ENCODE results near the gene PTPRG.

The PTPRG gene

DNA sequence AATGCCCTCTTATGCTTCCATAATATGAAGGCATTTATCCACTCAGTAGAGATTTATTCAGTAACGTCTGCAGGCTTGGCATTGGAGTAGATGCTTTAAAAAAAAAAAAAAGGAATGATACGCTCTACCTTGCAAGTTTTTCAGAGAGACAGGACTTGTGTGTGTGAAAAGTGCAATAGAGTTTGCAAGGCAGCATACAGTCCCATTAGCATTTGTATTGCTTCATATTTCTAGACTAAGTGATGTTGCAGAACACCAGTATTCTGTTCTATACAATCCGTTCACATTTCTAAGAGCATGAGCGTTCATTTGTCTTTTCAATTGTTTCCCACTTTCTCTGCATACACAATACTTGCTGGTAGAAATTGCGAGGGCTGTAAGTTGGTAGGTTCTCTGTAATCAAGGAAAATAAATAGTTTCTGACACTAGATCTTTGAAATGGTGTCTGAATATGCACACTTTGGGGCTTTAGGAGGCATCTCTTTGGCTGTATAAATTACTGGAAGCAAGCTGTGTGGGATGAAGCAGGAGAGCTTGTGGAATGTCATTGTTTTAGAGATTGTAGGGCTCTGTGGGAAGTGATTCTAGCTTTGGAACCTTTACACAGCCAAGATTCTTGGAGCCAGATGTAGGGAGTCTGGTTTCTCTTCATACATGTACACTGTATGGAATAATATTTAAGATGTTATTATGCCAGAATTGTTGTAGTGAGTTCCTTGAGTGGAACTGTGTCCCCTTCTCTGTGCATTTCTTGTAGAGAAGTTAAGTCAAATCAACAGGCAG lies 549.3 kb downstream of the PTPRG start:
- no peak for DNase-seq (ENCODE audit: low read depth in 2 of 2)

DNA sequence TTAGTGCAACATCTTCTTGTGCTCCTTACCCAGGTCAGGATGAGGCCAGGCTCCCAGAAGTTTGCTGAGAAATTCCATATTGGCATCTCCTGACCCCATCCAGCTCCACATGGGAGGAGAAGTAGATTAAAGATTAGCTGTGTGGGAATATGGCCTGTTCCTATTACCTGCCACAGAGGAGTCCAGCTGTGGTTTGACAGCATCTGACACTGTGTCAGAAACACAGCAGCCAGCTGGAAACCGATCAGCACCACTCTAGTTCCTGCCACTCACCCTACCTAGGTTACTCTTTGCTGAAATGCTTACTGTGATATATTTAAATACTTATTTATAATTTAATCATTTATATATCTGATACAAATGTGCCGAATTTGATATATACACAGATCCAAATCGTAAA lies 551.7 kb downstream of the PTPRG start:
- DNase-seq (ENCODE audit: low read depth in 2 of 2) = no peak

DNA sequence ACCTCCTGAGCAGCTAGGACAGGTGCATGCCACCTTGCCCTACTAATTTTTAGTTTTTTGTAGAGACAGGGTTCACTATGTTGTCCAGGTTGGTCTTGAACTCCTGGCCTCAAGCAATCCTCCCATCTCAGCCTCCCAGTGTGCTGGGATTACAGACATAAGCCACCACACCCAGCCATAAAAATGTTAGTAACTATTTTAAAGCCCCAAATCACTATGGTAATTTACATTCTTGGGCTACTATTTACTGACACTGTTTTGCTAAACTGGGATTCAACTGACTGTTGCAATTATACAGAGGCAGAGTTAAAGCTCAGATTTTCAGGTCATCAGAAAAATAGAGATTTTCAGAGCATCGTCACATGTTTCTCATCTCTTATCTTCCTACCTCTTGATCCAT lies 553.4 kb downstream of the PTPRG start:
- no peak for DNase-seq (ENCODE audit: low read depth in 2 of 2)

- DNase-seq (ENCODE audit: low read depth in 2 of 2) = no peak
Measured at GRCh38 chr3:62117903-62118548, 556.7 kb downstream of the PTPRG start.

DNA sequence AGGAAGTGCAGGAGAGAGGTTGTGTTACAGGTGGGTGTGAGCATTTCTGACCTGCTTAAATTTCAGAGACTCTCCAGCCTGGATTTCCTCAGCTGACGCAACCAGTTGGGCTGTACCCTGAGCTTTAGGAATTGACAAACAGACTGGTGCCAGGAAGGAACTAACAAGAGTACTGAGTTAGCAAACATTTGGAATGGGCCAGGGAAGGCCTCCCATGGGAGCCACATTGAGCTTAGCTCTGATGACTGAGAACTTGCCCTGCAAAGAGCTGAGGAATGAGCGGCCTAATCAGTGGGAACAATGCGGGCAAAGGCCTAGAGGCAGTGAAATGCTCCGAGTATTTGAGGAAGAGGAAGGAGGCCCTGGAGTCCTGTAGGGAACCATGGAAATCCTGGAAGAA lies 557.8 kb downstream of the PTPRG start:
- no peak for DNase-seq (ENCODE audit: low read depth in 2 of 2)

- no peak for DNase-seq (ENCODE audit: low read depth in 2 of 2)
Measured at GRCh38 chr3:62122819-62123218, 561.4 kb downstream of the PTPRG start.

- DNase-seq (ENCODE audit: low read depth in 2 of 2) = no peak
Measured at GRCh38 chr3:62125380-62125779, 564.0 kb downstream of the PTPRG start.

DNA sequence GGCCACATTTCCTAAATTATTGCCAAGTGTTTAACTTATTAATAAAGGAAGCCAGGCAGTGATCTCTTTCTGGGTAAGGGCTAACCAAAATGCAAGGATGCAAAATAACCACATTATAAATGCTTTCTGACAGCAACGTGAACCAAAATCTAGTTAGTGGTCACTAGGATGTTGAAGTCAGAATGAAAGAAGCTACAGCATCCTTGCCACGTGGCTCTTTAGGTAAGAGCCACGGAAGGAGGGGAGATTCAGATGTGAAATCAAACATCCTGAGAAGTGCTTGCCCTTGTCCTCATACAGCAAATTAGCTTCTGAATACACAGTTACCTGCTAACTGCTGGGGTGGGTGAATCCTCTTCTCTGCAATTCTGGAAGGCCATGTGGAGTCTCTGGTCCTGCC lies 565.7 kb downstream of the PTPRG start:
- no peak for DNase-seq (ENCODE audit: low read depth in 2 of 2)

- no peak for DNase-seq (ENCODE audit: low read depth in 2 of 2)
Measured at GRCh38 chr3:62128051-62128450, 566.7 kb downstream of the PTPRG start.

- no peak for DNase-seq (ENCODE audit: low read depth in 2 of 2)
Measured at GRCh38 chr3:62128681-62129080, 567.3 kb downstream of the PTPRG start.

- DNase-seq (ENCODE audit: low read depth in 2 of 2) = no peak
Measured at GRCh38 chr3:62131050-62131449, 569.7 kb downstream of the PTPRG start.

GRCh38 chr3:62131620-62132019 lies 570.2 kb downstream of the PTPRG start:
- no peak for DNase-seq (ENCODE audit: low read depth in 2 of 2)

- no peak for DNase-seq (ENCODE audit: low read depth in 2 of 2)
Measured at GRCh38 chr3:62132027-62132602, 570.7 kb downstream of the PTPRG start.

DNA sequence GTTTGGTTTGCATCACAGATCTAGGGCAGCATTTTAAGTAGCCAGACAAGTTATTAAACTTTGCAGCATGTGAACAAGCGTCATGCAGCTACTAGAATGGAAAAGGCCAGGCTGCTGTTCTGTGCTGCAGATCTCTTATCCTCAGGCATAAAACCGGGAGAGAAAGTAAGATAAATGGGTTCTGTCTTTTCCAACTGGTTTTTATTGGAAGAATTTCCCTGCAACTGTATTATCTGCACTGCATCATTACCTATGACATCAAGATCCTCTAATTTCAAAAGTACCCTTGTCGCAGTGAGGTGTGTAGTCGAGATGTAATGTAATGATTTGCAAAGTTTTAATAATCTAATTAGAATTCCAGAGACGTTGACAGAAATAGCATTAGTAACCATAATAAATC lies 571.6 kb downstream of the PTPRG start:
- DNase-seq (ENCODE audit: low read depth in 2 of 2) = no peak

DNA sequence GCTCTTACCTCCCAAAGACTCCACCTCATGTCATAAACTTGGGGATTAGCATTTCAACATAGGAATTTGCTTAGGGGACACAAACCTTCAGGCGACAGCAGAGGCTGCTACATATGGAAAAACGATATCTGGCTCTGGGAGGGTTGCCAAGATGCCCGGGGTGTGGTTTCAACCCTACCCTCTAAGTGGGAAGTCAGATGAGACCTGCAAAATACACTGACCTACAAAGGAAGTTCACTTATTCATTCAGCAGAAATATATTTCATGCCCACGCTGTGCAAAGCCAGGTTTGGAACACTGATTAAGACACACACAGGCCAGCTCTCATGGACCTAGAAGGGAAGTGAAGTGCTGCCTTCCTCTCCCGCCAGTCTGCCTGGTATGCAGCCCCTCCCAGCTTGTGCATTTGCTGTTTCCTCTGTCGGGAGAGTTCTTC lies 572.7 kb downstream of the PTPRG start:
- no peak for DNase-seq (ENCODE audit: low read depth in 2 of 2)

GRCh38 chr3:62135741-62136140 lies 574.4 kb downstream of the PTPRG start:
- DNase-seq (ENCODE audit: low read depth in 2 of 2) = no peak

GRCh38 chr3:62139957-62140356 lies 578.6 kb downstream of the PTPRG start:
- no peak for DNase-seq (ENCODE audit: low read depth in 2 of 2)

DNA sequence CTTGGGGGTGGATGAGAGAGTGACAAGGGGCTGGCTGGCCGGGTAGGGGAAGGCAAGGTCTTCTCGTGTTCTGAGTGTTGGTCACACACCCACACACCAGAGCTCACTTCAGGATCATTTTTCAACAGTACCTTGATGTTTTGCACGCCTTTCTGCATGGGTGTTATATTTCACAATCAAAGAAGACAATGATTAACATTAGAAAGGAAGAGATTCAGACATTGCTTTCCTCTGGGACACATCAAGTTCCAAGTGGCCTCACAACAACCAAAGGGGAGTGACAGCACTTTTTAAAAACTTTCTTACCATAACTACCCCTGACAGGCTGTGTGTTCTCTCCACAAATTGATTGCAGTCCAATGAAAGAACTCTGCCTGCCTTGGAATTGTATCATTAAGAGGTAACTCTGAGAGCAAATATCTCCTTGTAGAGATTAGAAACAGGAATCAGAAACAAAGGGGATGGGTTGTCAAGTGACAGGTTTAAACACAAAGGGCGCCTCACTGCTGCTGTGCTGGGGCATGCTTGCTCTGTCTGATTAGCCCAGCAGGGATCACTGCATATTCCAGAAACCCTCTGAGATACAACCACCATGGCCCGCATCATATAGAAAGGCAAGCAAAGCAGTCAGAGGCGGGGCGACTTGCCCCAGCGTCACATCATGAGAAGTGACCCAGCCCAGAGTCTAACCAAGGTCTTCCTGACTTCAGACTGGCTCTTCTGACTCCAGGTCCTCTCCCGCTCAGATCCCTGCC lies 581.1 kb downstream of the PTPRG start:
- DNase-seq (ENCODE audit: low read depth in 2 of 2) = no peak

DNA sequence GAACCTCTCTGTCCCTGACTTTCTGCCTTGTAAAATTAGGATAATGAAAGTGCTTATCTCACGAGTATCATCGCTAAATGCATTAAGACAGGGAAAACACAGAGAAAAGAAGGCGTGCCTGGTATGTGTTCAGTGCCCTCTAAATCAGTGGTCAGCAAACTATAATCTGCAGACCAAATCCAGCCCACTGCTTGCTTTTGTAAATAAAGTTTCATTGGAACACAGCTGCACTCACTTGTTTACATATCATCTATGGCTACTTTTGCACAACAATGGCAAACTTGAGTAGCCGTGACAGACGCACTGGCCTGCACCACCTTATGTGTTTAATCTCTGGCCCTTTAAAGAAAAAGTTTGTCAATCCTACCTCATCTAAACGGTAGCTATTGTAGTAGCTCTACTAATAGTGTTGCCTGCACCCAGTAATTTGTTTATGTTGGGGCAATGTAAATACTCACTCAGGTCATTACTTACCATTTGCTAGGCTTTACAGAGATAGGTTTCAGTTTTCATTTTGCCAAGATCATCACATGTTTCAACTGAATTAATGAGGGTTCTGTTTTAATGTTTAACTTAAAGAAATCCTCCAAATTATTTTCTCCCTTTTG lies 582.6 kb downstream of the PTPRG start:
- no peak for DNase-seq (ENCODE audit: low read depth in 2 of 2)

DNA sequence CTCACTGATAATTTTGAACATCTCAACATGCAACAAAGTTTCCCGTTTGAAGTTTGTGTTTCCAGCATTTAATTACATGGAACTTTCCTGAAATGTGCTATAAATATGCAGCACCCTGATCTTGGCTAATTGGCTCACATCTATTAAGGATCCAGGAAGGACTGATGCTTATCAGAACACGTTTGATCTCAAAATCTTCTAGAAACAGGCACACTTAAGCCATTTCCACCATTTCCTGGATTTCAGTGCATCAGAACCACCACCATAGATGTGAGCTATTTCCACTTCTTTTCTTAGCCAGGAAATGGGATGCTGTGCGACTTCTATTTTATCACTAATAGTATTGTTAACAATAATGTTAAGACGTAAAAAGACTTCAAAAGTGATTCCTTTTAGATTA lies 583.1 kb downstream of the PTPRG start:
- no peak for DNase-seq (ENCODE audit: low read depth in 2 of 2)

GRCh38 chr3:62145086-62145757 lies 583.9 kb downstream of the PTPRG start:
- no peak for DNase-seq (ENCODE audit: low read depth in 2 of 2)
